Skin of body (tissue), 2 donors: ENCODE results near the gene FOCAD. TPM values are rescaled to one million over a fixed set of nuclear protein-coding genes. Genes with fewer than 3 reads are reported as not detected.
"Not testable (repeated sequence)": the region's sequence is repeated elsewhere in the genome, so short reads cannot be mapped to it uniquely, and the experiment has no call there.

ENCODE experiments used
- DNase-seq: peaks from one replicate; lab custom pipeline; 2025; lab: John Stamatoyannopoulos, UW
- total RNA-seq: library from RNA; depleted of rRNA; stranded (reverse); fragments of >200 nt; gene quantifications from one replicate; pipeline ENCODE4 v1.2.3, GENCODE V29; 2014

FOCAD gene
- total RNA-seq, 1 donor from 2014 or later = 48.3 TPM

GRCh38 chr9:20948703-20949102 is 264.6 kb downstream of the FOCAD start:
- no peak for DNase-seq

GRCh38 chr9:20950707-20951106 is 266.6 kb downstream of the FOCAD start:
- DNase-seq = no peak

GRCh38 chr9:20962536-20963225 is 278.6 kb downstream of the FOCAD start:
- DNase-seq = peak; percentile 72

DNA sequence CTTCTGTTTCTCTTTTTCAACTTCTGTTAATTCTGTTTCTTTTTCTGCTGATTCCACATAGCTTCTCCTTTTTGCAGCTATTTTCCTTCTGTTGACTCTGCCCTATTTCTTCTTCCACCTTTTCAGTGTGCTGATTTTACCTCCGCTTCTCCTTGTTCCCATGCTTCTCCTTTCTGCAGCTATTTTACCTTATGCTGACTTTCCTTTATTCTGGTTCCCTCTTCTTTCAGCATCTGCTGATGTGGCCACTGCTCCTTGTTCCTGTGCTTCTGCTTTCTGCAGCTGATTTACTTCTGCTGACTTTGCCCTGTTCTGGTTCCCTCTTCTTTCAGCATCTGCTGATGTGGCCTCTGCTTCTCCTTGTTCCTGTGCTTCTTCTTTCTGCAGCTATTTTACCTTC is 288.6 kb downstream of the FOCAD start:
- no peak for DNase-seq

DNA sequence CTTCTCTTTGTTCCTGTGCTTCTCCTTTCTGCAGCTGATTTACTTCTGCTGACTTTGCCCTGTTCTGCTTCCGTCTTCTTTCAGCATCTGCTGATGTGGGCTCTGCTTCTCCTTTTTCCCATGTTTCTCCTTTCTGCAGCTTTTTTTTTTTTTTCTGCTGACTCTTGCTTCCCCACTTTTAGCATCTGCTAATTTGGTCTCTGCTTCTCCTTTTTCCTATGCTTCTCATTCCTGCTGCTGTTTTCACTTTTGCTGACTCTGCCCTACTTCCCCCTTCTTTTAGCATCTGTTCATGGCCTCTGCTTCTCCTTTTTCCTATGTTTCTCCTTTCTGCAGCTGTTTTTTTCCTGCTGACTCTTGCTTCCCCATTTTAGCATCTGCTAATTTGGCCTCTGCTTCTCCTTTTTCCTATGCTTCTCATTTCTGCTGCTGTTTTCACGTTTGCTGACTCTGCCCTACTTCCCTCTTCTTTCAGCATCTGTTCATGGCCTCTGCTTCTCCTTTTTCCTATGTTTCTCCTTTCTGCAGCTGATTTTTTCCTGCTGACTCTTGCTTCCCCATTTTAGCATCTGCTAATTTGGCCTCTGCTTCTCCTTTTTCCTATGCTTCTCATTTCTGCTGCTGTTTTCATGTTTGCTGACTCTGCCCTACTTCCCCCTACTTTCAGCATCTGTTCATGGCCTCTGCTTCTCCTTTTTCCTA is 289.3 kb downstream of the FOCAD start:
- not testable (repeated sequence) for DNase-seq

- DNase-seq = not testable (repeated sequence)
Measured at GRCh38 chr9:20974191-20974938, 290.3 kb downstream of the FOCAD start.

- DNase-seq = no peak
Measured at GRCh38 chr9:20978249-20978648, 294.2 kb downstream of the FOCAD start.

DNA sequence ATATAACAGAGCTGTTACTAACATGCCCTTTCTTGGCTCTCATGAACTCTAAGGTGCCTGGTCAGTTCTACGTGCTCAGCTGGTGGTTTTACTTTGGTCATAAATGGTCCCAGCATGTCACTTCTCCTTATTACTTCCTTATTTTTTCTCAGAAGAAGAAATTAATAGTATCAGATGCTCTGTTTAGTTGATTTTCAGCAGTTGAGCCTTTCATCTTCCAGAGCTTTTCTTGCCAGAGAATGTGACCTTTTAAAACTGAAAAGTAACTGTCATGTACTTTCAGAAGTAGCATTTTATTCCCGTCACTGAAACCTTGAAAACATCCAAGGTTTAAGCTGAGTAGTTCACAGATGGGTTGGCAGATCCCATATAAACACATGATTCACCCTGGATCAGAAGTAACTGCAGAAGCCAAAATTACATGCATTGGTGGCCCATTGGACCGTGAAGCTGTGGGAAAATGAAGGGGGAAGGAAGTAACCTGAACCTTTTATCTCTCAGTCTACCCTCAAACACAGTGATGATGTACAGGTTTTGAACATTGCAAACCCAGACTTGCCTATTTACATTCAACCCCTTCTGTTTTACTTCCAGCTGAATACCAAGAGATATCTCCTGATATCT is 296.9 kb downstream of the FOCAD start:
- no peak for DNase-seq

GRCh38 chr9:20981486-20981885 is 297.4 kb downstream of the FOCAD start:
- no peak for DNase-seq

- DNase-seq = no peak
Measured at GRCh38 chr9:20984506-20984905, 300.4 kb downstream of the FOCAD start.

DNA sequence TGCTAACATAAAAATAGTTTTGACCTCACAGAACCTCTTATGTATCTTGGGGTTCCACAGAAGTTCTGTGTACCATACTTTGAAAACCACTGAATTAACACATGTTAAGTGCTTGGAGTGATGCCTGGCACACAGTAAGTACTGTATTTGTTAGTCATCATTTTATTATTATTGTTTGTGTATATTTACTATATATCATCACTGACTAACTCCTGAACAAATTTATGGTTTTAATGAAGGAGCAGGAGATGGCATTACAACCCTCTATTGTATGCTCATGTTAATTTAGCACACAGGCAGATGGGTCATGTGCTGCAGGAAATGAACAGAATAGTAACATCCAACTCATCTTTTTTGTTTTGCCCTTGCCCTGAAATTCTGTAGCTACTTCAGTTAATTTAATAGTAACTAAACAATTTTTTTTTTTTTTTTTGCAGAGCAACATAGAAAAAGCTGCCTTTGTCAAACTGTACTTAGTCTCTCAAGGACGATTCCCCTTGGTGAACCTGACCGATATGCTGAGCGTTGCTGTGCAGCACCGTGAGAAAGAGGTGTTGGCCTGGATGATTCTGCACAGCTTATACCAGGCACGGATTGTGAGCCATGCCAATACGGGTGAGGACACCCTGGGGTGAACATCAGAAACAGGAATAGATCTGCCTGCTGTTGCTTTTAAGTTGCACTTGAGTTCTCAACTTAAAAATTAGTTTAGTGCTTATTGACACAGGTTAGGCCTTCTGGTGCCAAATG is 302.0 kb downstream of the FOCAD start:
- DNase-seq = no peak

GRCh38 chr9:20987521-20987920 is 303.5 kb downstream of the FOCAD start:
- no peak for DNase-seq

DNA sequence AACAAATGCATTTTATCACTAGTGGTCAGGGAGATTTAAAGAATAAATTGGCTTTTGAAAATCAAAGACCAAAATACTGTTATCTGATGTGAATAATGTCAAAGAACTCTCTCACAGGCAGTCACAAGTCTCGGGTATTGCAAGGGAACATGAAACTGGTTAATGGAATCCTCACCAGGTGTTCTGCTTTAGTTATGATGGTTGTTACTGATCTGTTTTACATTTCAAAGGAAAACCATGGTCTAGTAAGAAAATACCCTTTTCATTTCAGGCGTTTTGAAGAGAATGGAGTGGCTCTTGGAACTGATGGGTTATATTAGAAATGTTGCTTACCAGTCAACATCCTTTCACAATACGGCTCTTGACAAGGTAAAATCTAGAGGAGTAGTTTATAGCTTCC is 304.0 kb downstream of the FOCAD start:
- DNase-seq = no peak

DNA sequence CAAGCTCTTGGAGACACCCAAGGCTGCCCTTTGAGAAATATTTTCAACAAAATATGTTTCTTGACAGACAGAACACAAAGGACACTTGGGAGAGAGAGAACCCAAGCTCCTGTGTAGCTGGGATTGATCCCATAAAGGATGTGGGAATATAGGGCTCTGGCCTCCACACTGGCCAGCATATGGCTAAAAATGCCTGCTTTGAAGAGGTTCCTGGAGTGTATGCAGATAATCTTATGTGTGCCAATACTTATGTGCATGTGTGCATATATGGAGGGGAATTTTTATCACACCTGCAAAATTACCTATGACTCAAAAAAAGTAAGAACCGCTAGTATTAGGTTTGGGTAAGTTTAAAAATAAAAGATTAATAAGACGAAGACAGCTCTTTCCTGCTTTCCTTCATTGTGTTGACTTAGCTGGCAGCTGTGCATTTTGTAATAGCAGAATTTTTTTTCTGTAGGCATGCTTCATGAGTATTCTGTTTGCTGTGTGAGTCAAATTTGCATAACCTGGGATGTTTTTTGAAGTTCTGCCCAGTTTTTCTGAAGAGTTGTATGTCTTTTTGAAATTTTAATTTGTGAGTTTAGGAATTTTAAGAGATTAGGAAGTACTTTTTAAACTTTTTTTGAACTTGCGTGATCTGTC is 304.7 kb downstream of the FOCAD start:
- no peak for DNase-seq

- no peak for DNase-seq
Measured at GRCh38 chr9:20989923-20990341, 305.9 kb downstream of the FOCAD start.

DNA sequence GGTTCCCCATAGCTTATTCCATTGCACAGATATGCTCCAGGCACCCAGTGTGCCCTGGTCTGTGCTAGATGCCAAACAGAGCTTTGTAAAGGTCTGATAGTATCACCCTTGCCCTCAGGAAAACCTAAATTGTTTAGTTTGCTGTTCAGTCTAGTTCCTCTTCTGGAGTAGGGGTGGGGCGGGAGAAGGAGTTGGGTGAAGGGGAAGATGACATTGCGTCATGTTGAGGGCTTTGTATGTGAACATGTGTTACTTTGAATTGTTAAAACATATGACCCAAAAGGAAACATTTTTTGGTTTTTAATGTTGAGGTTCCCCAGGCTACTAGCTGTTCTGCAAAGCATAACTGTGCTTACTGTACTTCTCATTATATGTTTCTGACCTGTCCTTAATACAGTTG is 306.8 kb downstream of the FOCAD start:
- DNase-seq = no peak

GRCh38 chr9:20994486-20994885 is 310.4 kb downstream of the FOCAD start:
- DNase-seq = no peak

DNA sequence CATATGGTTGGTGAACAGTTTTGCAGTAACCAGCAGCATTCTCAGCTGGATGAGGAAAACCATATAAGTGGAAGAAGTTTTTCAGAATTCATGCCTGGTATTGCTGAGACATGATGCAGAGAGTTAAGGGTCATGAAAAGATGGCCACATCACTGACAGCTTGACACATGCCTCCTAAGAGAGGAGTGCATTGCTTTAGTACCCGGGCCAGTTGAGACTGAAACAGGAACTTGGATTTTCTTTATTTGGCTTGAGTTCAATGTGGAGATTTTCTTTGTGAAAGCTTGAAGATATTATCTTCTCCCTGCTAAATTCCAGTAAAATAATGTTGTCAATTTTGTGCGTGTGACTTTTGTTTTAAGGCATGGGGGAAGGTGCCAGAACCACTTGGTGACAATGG is 311.6 kb downstream of the FOCAD start:
- no peak for DNase-seq

- DNase-seq = no peak
Measured at GRCh38 chr9:20996809-20997208, 312.8 kb downstream of the FOCAD start.

- DNase-seq = no peak
Measured at GRCh38 chr9:20997503-20998076, 313.5 kb downstream of the FOCAD start.
